AG08395 (cell line): ENCODE data around the gene CDKN2B.
"Not testable (repeated sequence)": the region's sequence is repeated elsewhere in the genome, so short reads cannot be mapped to it uniquely, and the experiment has no call there.

Experiments used
- DNase-seq: peaks from one replicate; pipeline ENCODE4 v3.0.0; 2012; ENCODE audit warnings: mixed read lengths, low spot score

Gene CDKN2B

DNA sequence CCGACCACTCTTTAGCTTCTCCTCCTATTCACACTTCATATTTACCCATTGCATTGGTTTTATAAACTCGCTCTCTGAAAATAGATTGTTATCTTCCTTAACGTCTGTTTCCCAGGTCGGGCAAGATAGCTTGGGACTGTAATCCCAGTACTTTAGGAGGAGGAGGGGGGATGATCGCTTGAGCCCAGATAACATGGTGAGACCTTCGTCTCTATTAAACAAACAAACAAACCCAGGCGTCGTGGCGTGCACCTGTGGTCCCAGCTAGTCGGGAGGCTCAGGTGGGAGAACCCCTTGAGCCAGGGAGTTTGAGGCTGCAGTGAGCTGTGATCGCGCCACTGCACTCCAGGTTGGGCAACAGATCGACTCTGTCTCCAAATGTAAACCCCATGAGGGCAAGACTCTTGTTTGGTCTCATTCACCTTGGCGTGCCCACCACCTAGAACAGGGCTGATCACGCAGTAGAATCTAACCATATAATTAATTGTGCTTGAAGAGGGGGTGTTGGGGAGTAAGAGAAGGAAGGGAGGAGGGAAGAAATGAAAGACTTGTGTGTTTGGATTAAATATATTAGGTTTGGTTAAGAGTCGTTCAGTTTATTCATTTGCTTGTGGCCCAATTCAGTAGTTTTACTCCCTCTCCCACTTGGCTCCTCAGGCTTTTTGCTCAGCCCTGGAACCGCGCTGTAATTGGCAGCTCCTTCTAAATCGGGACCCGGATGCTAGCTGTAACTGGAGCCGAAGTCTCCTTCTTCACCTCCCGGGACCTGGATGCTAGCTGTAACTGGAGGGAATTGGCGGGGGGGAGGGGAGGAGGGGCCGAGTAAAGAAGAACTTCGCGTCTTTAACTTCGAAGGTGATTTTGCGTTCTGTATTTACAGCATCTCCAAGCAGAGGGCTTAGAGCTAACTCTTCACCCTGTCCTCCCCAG, 39.8 kb downstream of the CDKN2B start:
- DNase-seq = no peak

DNA sequence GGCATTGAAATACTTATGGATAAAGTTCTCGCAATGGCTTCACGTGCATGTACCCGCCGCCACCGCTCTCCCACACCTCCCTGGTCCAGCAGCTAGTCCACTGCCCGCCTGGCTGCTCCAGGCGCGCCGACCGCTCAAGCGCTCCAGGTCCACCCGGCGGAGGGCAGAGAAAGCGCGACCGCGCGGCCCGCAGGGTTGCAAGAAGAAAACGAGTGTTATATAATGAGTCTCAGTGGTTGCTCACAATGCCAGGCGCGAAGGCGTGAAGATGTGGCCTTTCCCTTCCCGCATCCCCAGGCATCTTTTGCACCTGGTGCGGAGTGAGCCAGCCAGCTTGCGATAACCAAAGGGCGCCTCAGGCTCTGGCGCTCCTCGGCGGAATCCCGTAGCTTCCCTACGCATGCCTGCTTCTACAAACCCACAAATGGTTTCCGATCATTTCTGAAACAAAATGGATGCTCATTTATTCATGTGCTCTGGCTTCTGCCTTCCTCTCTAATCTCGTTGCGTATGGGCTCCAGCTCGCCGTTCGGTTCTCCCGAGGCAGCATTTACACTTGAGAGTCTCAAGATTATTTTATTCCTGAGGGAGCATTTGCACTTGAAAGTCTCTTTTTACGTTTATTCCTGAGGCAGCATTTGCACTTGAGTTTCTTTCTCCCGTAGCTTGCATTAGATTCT, 40.6 kb downstream of the CDKN2B start:
- peak; percentile 22 for DNase-seq

DNA sequence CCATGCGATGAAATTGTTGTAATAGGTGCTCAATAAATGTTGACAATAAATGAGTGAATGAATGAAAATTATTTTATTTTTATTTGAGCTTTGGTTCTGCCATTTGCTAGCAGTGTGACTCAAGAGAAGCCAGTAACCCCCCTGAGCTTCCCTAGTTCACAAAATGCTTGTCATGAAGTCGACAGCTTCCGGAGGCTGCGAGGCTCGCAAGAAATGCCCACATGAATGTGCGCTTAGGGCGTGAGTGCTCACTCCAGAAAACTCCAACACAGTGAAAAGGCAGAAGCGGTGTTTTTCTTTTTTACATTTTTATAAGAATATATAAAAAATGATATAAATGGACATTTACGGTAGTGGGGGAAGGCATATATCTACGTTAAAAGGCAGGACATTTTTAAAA, 41.4 kb downstream of the CDKN2B start:
- DNase-seq = no peak

DNA sequence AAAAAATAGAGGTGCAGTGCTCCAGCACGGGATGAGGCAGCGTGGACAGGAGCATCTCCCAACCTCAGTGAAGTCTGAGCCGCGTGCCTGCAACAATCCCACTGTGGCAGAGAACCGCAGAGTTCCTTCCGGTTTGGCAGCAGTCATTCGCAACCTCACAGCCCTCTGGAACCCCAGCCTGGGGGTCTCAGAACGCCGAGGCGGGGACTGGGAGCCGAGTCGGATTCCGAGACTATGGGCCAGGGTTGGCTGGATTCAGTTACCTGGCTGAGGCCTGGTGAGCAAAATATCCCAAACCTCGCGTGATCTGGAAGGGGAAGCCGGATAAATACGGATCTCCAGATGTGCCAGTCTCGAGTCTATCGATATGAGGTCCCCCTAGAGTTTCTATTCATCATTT, 41.9 kb downstream of the CDKN2B start:
- DNase-seq = no peak

DNA sequence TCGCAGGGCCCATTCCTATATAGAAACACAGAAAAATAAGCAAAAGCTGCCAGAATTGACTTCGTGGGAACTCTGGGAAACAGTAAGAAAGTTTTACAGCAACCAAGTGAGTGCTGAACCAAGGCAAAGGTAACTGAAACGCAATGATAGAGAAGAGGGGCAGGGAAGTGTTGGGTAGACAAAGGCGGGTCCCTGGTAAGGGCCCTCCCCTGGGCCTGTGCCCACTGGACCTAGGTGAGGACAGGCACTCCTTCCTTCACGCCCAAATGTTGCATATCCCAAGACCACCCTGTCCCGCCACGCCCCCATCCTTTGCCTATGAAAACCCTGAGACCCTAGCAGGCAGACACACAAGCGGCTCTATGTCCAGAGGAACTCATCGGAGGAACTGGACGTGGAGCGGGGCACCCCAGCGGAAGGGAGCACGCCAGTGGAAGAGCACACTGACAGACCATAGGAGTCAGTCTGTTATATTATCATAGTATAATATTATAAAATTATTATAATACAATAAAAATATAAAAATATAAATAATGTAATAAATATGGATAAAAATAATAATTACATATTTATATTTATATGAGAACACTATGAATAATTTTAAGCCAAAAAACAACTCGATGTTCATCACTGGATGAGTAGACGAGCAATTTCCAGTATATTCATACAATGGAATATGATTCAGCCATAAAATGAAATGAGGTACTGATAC, 42.8 kb downstream of the CDKN2B start:
- DNase-seq = no peak

DNA sequence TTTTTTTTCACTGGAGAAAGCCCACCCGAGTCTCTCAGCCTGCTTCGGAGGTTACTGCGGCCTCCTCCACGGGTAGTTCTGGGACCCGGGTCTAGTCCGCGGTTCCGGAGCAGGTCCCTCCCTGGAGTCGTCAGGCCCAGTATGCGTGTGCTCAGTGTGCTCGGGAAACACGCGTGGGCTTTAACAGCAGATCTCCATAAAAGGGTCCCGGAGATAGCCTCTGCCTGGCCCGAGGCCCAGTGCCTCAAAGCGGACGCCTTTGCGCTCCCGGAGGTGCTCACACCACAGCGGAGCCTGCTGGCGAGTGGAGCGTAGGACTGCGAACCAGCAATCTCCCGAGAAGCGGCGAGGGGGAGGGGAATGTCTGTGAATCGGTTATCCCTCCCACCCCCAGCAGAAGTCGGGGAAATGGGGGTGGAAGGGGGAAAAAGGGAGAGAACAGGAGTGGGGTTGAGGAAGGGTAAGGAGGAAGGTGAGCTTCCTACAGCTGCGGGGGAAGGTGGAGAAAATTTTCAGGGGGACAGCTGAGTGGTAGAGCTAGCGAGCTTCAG, 43.6 kb downstream of the CDKN2B start:
- peak; percentile 83 for DNase-seq

DNA sequence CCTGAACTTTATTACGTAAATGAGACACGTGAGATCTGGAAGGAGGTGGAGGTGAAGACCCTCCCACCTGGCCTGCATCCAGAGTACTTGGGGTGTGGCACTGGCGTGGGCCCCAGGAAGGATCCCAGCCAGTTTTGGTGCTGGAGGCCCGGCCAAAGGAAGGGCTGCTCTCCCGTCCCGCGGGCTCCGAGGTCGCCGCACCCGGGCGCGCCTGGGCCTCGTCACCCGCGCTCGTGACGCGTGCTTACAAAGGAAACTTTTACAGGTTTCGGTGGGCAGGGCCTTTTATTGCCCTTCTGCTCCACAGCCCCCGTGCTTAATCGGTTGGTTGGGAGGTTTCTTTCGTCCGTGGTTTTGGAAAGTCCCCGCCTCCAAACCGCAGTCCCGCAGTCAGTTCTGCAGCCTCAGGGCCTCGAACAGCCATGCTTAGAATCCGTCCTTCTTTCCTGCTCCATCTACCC, 44.1 kb downstream of the CDKN2B start:
- DNase-seq = peak; percentile 41

DNA sequence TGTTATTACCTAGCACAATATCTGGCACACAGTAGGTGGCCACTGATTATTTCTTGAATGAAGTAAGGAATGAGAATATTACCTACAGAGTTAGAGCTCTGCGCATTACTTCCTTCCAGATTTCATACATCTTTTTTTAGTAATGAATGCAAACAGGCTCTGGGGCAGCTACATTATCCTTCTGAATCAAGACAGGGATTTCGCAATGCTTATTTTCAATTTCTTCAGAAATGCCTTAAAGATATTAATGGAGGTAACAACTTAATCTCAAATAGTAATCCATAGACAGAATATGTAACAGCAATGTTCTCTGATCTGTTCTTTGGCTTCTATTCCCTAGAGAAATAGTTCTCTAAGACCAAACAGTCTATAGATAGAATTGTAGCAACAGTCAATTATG, 47.5 kb downstream of the CDKN2B start:
- DNase-seq = no peak

DNA sequence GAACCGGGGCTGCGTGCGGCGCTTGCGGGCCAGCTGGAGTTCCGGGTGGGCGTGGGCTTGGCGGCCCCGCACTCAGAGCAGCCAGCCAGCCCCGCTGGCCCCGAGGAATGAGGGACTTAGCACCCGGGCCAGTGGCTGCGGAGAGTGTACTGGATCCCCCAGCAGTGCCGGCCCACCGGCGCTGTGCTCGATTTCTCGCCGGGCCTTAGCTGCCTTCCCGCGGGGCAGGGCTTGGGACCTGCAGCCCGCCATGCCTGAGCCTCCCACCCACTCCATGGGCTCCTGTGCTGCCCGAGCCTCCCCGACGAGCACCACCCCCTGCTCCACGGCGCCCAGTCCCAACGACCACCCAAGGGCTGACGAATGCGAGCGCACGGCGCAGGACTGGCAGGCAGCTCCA, 49.8 kb downstream of the CDKN2B start:
- not testable (repeated sequence) for DNase-seq

DNA sequence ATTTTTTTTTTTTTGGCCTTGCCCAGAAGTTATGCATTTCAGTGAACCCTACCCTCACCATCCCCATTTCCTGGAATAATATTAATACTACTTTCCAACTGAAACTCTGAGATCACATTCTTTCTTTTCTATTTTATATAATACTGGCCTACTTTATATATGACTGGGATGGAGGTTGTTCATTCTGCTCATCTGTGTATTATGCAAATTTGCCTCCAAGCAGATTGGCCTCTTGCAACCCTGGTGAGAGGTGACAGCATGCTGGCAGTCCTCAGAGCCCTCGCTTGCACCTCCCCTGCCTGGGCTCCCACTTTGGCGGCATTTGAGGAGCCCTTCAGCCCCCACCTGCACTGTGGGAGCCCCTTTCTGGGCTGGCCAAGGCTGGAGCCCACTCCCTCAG, 50.3 kb downstream of the CDKN2B start:
- DNase-seq = no peak
